TTC549 (cell line): Measurements from ENCODE around the gene DAB2IP.

Source experiments
- FAIRE-seq: peaks from 2 replicates; lab custom pipeline; 2012; peaks lifted over from hg19 to GRCh38; lab: Jason Lieb, UNC

DAB2IP gene

GRCh38 chr9:121763561-121764370, 112.3 kb downstream of the DAB2IP start:
- no peak for FAIRE-seq

GRCh38 chr9:121764371-121764730, 112.9 kb downstream of the DAB2IP start:
- FAIRE-seq = no peak

- no peak for FAIRE-seq
These were observed 113.9 kb downstream of the DAB2IP start for GRCh38 chr9:121765021-121765950.

GRCh38 chr9:121766081-121766683, 114.7 kb downstream of the DAB2IP start:
- no peak for FAIRE-seq

- no peak for FAIRE-seq
These were observed 115.8 kb downstream of the DAB2IP start for GRCh38 chr9:121767171-121767769.

GRCh38 chr9:121768416-121769015, 117.1 kb downstream of the DAB2IP start:
- no peak for FAIRE-seq

- FAIRE-seq = no peak
These were observed 118.5 kb downstream of the DAB2IP start for GRCh38 chr9:121769939-121770338.

- no peak for FAIRE-seq
These were observed 119.2 kb downstream of the DAB2IP start for GRCh38 chr9:121770415-121771273.

- FAIRE-seq = no peak
These were observed 120.0 kb downstream of the DAB2IP start for GRCh38 chr9:121771418-121771817.

- no peak for FAIRE-seq
These were observed 120.6 kb downstream of the DAB2IP start for GRCh38 chr9:121771851-121772599.

- FAIRE-seq = no peak
These were observed 121.3 kb downstream of the DAB2IP start for GRCh38 chr9:121772600-121773285.

- no peak for FAIRE-seq
These were observed 122.0 kb downstream of the DAB2IP start for GRCh38 chr9:121773286-121773953.

GRCh38 chr9:121773954-121774714, 122.7 kb downstream of the DAB2IP start:
- no peak for FAIRE-seq

GRCh38 chr9:121774715-121775613, 123.5 kb downstream of the DAB2IP start:
- no peak for FAIRE-seq

GRCh38 chr9:121776001-121776738, 124.7 kb downstream of the DAB2IP start:
- FAIRE-seq = no peak
